ENCODE measurements around the gene IFIH1.

IFIH1 gene

DNA sequence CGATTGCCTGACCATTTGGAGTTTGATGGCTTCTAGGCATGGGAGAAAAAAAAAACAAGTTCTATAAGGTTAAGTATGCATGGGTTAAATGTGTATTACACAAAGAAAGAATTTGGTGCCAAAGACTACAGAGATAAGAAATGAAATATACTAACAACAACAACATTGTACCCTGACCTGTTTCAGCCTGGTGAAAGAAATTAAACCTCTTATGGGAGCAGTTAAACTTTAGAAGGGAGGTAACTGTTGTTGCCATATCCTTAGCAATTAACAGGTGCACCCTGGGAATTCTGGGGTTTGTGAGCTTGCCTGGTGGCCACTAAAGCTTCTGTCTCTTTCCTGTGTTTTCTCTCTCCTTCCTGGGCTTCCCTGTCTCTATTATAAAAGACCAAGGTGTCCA is 6.5 kb upstream of the IFIH1 start:
- DNase-seq (no peak), ATAC-seq (replicated peaks) (no peak)
- no peak overlapping the region for H3K27ac Mint-ChIP-seq
- H3K4me3 Mint-ChIP-seq: no peak overlapping the region
- peaks cover 2 to 9% of the 10 kb centered on the region in 2 donors for H3K36me3 Mint-ChIP-seq
- H3K4me1 Mint-ChIP-seq: peaks cover 10 to 16% of the 10 kb centered on the region in 2 donors
- H3K9me3 Mint-ChIP-seq: no peaks in the 10 kb centered on the region
- H3K27me3 Mint-ChIP-seq: no peaks in the 10 kb centered on the region

DNA sequence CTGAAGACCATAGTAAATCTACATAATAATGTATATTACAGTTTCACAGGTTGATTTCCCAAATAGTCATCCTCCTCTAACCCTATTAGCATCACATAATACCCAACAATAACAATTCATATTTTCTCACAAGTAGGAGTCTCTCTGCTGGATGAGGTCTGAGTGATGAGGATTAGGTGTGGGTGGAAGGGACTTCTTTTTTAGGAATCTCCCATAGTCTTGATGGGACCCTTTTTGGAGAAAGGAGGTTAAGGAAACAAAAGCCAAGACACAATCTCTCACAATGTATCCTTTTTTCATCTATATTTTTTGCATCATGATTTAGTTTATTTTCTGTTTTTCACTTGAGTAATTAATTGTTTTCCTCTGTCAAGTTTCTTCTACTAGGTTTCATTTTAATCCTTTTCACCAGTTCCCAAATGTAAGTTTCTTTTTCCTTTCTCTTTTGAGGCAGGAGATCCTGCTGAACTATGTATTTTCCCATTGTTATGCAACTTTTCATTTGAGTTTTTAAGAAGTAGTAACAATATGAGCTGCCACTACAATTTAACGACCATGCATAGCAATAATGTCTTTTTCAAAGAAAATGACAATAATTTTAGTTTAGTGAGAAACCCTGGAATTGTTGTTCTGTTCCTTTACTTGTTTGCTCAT is 2.5 kb upstream of the IFIH1 start:
- Mint-ChIP-seq H3K27me3 (no peaks in the 10 kb centered on the region), H3K27ac (peak overlapping the region; percentile 51), H3K4me1 (peaks cover 20 to 35% of the 10 kb centered on the region in 2 donors), H3K36me3 (peaks cover 2 to 12% of the 10 kb centered on the region in 2 donors), H3K9me3 (no peaks in the 10 kb centered on the region), H3K4me3 (no peak overlapping the region)
- DNase-seq (no peak), ATAC-seq (replicated peaks) (no peak)

DNA sequence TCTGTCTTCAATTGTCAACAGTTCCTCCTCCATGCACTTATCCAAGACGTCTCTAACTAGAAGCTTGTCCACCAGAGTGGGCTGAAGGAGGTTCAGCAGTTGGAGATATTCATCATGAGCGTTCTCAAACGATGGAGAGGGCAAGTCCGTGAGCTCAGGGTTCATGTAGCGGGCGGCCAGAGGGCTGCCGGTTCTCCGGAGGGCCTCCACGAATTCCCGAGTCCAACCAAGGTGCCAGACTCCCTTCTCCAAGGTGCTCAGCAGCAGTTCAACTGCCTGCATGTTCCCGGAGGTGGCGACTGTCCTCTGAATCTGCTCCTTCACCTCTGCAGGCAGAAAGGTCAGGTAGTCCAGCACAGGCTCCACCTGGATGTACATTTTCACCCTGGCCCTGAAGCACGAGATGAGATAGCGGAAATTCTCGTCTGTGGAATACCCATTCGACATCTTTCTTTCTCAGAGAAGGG is 590 bp downstream of the IFIH1 start:
- ATAC-seq (replicated peaks) (peak; percentile 2 to 5), DNase-seq (peak; percentile 36)
- Mint-ChIP-seq H3K9me3 (no peaks in the 10 kb centered on the region), H3K4me1 (peaks cover 30 to 60% of the 10 kb centered on the region in 2 donors), H3K36me3 (peaks cover 9 to 16% of the 10 kb centered on the region in 2 donors), H3K27me3 (no peaks in the 10 kb centered on the region), H3K27ac (peak overlapping the region; percentile 99), H3K4me3 (peak overlapping the region; percentile 93 to 96)

DNA sequence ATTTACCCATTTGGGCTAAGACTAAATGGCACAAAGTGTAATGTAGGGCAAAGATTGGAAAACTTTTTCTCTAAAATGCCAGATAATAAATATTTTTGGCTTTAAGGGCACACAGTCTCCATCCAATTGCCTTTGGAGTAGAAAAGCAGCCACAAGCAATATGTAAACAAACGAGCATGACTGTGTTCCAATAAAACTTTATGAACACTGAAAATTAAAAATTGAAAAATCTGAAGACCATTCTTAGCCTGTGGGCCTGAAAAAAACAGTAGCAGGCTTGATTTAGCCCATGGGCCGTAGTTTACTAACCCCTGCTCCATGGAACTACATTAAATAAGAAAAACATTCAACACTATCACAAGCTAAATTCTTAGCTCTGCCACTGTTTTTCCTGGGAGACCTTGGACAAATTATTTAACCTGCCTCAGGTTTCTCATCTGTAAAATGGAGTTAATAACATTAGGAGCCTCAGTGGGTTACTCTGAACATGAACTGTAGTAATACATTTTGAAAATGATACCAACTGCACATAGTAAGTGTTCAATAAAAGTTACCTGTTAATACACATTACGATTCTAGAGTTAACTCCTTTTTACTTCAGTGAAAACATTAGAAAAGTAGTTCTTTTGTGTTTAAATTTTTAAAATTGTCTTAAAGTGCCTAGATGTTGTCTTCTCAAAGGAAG is 1.3 kb downstream of the IFIH1 start:
- Mint-ChIP-seq H3K9me3 (no peaks in the 10 kb centered on the region), H3K36me3 (peaks cover 9 to 16% of the 10 kb centered on the region in 2 donors), H3K4me1 (peaks cover 30 to 63% of the 10 kb centered on the region in 2 donors), H3K27me3 (no peaks in the 10 kb centered on the region), H3K4me3 (peak overlapping the region; percentile 93 to 96), H3K27ac (peak overlapping the region; percentile 99)
- ATAC-seq (replicated peaks) (no peak), DNase-seq (no peak)

DNA sequence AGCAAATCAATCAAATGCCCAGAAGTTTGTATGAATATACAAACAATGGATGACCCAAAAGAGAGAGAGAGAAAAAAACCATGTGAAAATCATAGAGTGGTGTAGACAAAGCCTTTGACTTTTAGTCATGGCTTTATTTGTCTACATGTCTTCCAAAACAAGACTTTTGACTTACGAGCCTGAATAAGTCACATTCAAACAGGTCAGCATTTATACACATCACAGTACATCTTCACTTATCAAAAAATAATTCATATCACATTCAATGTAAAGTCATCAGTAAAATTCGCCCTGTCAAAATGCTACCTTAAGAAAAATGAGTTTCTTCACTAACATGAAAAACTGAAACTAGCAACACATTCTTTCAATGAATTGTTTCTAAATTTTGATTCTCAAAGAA is 1.9 kb downstream of the IFIH1 start:
- ATAC-seq (replicated peaks): no peak

DNA sequence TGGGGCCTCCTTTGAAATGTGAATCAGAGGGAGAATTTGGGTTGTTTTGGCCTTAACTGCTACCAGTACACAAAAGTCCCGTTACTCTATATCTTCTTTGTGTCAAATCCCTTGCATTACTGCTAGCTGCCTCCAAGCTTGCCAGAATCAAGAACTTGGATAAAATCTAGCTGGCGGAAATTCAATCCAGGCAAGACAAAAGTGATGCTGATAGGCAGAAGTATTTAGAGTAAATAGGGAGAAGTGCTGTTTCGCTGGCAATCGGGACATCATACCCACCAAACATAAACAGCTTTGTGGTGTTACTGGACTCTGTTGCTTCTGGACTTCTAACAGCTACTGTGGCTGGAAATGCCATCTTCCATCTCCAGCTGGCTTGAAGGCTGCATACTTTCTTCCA is 2.5 kb downstream of the IFIH1 start:
- DNase-seq (no peak), ATAC-seq (replicated peaks) (no peak)
- H3K4me1 Mint-ChIP-seq: peaks cover 28 to 56% of the 10 kb centered on the region in 2 donors
- H3K27ac Mint-ChIP-seq: peak overlapping the region; percentile 60
- peaks cover 10 to 17% of the 10 kb centered on the region in 2 donors for H3K36me3 Mint-ChIP-seq
- H3K9me3 Mint-ChIP-seq: no peaks in the 10 kb centered on the region
- peak overlapping the region; percentile 58 to 93 for H3K4me3 Mint-ChIP-seq
- no peaks in the 10 kb centered on the region for H3K27me3 Mint-ChIP-seq

More for the DNA sequence above, 1.9 kb downstream of the IFIH1 start:
- peak overlapping the region; percentile 75 for H3K27ac Mint-ChIP-seq
- DNase-seq: no peak
- no peaks in the 10 kb centered on the region for H3K27me3 Mint-ChIP-seq
- H3K36me3 Mint-ChIP-seq: peaks cover 9 to 16% of the 10 kb centered on the region in 2 donors
- peaks cover 30 to 63% of the 10 kb centered on the region in 2 donors for H3K4me1 Mint-ChIP-seq
- H3K4me3 Mint-ChIP-seq: peak overlapping the region; percentile 93 to 96
- no peaks in the 10 kb centered on the region for H3K9me3 Mint-ChIP-seq

DNA sequence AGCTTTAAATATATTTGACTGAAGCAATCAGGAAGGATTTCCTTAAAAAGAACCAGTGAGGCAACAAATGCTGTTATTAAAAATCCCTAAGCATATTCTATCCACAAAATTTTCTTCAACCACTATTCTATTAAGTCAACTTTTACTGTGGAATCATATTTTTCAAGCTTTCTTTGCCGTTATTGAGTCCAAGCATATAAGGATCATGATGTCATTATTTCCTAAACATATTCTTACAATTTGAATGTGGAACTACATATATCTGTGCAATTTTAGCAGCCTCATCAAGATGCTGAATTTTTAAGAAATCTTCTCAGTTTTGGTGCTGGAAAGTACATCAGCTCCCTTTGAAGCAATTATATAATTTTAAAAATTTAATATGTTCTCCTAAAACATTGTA is 5.6 kb downstream of the IFIH1 start:
- Mint-ChIP-seq H3K27ac (no peak overlapping the region), H3K4me3 (no peak overlapping the region), H3K27me3 (no peaks in the 10 kb centered on the region), H3K9me3 (no peaks in the 10 kb centered on the region), H3K4me1 (peaks cover 19 to 47% of the 10 kb centered on the region in 2 donors), H3K36me3 (peaks cover 26 to 38% of the 10 kb centered on the region in 2 donors)
- ATAC-seq (replicated peaks) (no peak), DNase-seq (no peak)

DNA sequence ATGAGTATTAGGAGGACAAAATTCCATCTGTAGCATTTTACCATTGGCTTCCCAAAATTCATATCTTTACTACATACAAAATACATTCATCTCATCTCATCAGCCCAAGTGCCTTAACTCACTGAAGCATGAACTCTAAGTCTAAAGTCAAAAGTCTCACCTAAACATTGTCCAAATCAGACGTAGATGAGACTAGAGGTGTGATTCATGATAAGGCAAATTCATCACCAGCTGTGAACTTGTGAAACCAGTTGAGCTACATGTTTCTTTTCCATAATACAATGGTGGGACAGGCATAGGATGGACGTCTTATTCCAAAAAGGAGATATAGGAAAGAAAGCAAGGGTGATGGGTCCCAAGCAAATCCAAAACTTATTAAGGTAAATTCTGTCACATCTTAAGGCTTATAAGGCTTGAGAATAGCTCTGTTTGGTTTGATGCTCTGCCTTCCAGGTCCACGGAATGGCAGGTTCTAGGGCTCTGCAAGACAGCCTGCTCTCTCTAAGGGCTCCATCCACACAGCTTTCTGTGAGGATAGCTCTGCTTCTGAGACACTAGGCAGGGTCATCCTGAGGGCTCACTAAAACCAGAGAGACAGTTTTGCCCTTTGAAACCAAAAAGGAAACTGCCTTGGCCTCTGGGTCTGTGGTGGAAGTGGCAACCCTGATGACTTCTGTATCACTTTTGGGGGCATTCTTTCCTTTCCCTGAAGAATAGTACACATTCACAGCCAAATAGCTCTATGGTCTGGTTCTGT is 9.6 kb downstream of the IFIH1 start:
- Mint-ChIP-seq H3K4me1 (peaks cover 3 to 16% of the 10 kb centered on the region in 2 donors), H3K27ac (no peak overlapping the region), H3K36me3 (peaks cover 22 to 32% of the 10 kb centered on the region in 2 donors), H3K9me3 (no peaks in the 10 kb centered on the region), H3K4me3 (no peak overlapping the region), H3K27me3 (no peaks in the 10 kb centered on the region)
- DNase-seq (no peak), ATAC-seq (replicated peaks) (no peak)

DNA sequence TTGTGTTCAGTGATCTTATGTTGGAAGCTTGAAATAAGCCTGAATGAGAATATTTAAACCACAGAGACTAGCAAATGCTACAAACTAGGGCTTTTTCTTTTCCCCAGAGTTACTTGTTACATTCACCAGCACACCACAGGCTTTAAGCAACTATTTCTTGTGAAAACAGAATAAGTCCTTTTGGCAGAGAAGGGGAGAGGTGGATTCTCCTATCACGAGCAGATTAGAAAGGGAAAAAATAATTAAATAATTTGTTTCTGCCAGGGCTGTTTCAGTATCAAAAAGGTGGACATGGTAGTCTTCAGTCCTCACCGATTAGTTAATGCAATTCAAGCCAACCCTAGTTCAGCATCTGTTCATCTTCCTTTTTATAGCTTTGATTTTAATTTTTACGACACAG is 12.6 kb downstream of the IFIH1 start:
- ATAC-seq (replicated peaks): no peak
- Mint-ChIP-seq H3K27ac (no peak overlapping the region), H3K4me3 (no peak overlapping the region), H3K27me3 (no peaks in the 10 kb centered on the region), H3K9me3 (no peaks in the 10 kb centered on the region), H3K36me3 (peaks cover 21 to 31% of the 10 kb centered on the region in 2 donors), H3K4me1 (peaks cover 2 to 8% of the 10 kb centered on the region in 2 donors)
- no peak for DNase-seq

DNA sequence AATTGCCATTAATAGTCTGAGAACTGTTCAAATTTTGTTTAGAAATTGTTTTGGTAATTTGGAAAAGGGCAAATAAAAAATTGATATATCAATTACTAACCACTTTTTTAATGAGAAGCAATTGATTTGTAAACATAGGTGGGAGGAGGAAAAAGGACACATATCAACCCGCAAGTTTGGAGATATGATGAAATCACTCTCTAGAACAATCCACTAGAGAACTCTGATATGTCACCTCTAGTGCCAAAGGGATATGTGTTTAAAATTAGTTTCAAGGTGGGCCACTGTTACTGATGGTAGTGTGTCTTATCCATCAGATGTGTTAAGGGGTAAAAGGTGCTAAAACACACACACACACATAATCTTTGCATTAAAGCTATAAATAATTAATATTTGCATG is 16.6 kb downstream of the IFIH1 start:
- Mint-ChIP-seq H3K27me3 (no peaks in the 10 kb centered on the region), H3K9me3 (no peaks in the 10 kb centered on the region)

DNA sequence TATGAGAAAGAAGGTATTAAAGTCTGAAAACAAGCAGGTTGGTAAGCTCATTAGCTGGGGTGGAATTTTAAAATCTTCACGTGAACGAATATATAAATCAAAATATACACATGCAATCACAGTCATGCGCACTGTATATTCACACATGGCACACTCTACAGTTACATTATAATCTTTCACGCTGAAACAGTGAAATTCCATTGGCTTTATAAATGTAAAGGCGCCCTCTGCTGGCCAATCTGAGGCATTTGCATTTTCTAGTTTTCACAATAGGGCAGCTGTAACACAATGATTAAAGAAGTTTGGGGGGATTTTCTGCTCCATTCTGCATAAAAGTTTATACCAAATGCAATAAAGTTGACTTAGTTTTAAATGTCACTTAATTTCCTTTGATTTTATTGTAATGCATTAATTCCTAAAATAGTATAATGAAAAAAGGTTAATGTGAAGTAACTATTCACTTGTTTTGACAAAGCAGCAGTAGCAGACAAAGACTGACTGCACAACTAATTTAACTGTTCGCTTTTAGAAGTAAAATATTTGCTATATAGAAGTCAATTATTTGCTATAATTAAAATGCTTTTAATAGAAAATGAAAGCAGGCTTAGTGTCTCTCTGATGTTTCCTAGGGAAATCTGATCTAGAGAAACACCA is 17.2 kb downstream of the IFIH1 start:
- H3K27ac Mint-ChIP-seq: no peak overlapping the region
- H3K4me3 Mint-ChIP-seq: no peak overlapping the region
- peaks cover 0 to 2% of the 10 kb centered on the region in 2 donors for H3K4me1 Mint-ChIP-seq
- ATAC-seq (replicated peaks): peak; percentile 69 to 74
- H3K27me3 Mint-ChIP-seq: no peaks in the 10 kb centered on the region
- peaks cover 3 to 5% of the 10 kb centered on the region in 2 donors for H3K36me3 Mint-ChIP-seq
- no peaks in the 10 kb centered on the region for H3K9me3 Mint-ChIP-seq
- DNase-seq: no peak

More for the DNA sequence above, 16.6 kb downstream of the IFIH1 start:
- Mint-ChIP-seq H3K4me3 (no peak overlapping the region), H3K27ac (no peak overlapping the region), H3K4me1 (peaks cover 0 to 2% of the 10 kb centered on the region in 2 donors), H3K36me3 (peaks cover 5 to 6% of the 10 kb centered on the region in 2 donors)
- ATAC-seq (replicated peaks) (no peak), DNase-seq (no peak)

DNA sequence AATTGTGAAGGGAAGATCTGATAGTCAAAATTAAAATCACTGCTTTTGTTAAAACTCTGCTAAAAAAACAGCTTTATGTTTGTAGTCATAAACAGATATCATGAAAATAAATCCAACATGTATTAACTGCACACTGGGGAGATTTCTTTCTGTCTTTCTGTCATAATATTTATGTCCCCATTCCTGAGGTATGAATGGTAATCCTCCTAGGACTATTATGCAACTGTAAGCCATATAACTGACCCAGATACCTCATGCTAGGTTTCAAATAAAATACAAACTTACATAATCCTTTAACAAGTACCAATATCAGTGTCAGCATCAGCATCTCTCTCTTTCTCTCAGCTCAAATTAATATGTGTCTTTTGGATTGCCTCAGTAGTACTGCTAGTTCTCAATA is 18.2 kb downstream of the IFIH1 start:
- H3K4me3 Mint-ChIP-seq: no peak overlapping the region
- no peaks in the 10 kb centered on the region for H3K27me3 Mint-ChIP-seq
- no peaks in the 10 kb centered on the region for H3K9me3 Mint-ChIP-seq
- peaks cover 4% of the 10 kb centered on the region in 2 donors for H3K36me3 Mint-ChIP-seq
- DNase-seq (no peak), ATAC-seq (replicated peaks) (no peak)
- no peak overlapping the region for H3K27ac Mint-ChIP-seq
- H3K4me1 Mint-ChIP-seq: peaks cover 0 to 2% of the 10 kb centered on the region in 2 donors

DNA sequence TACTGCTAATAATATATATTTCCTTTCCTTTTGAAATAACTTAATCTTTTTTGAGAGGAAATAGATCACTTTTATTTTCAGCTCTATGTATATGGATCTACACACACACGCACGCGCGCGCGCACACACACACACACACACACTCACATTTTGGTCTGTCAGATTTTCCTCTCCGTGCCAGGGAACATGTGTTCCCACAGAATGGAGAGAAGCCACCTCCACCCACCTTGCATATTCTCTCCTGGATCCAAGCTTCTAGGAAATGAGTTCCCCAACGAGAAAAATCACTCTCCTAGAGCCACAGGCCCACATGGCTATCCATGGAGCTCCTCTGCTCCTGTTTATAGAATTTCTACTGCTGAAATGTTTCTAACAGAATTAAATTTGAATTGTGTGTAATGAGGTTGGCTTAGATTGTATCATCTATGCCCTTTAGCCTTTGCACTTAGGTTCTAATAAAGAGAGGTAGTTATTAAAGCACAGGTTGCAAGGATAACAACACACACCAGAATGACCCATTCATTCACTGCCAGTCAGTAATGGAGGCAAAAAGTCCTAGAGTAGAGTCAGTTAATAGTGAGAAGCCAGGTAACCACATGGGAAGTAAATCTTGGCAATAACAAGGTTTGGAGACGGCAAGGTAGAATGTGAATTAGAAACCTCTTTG is 19.7 kb downstream of the IFIH1 start:
- Mint-ChIP-seq H3K4me3 (no peak overlapping the region), H3K27me3 (no peaks in the 10 kb centered on the region), H3K9me3 (no peaks in the 10 kb centered on the region), H3K27ac (no peak overlapping the region), H3K4me1 (peaks cover 0 to 2% of the 10 kb centered on the region in 2 donors), H3K36me3 (peaks cover 4 to 5% of the 10 kb centered on the region in 2 donors)
- ATAC-seq (replicated peaks): no peak
- no peak for DNase-seq
